GM21515 (cell line): ENCODE data around the gene TRAK2.
"Not testable (repeated sequence)": the region's sequence is repeated elsewhere in the genome, so short reads cannot be mapped to it uniquely, and the experiment has no call there.

Experiments
- ATAC-seq: cut with Tn5 transposase; IDR thresholded peaks from one replicate; pipeline ENCODE4 v1.9.1; 2021; ENCODE audit not compliant: unreplicated experiment

TRAK2 gene

DNA sequence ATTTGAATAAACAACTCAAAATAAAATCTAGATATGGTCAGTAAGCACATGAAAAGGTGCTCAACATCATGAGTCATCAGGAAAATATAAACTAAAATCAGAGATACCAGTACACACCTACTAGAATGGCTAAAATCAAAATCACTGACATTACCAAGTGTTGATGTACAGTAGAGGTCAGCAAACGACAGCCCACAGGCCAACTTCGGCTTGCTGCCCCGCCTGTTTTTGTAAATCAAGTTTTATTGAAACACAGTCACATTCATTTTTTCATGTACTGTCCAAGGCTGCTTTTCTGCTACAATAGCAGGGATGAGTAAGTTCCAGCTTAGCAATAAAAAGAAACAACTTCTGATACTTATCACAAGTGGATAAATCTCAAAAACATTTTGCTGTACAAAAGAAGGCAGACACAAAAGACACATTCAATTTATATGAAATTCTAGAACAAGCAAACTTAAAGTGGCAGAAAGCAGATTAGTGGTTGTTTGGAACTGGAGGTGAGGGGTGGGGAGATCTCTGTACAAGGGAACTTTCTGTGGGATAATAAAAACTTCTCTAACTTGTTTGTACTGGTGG lies 32.1 kb downstream of the TRAK2 start:
- ATAC-seq, result no peak

DNA sequence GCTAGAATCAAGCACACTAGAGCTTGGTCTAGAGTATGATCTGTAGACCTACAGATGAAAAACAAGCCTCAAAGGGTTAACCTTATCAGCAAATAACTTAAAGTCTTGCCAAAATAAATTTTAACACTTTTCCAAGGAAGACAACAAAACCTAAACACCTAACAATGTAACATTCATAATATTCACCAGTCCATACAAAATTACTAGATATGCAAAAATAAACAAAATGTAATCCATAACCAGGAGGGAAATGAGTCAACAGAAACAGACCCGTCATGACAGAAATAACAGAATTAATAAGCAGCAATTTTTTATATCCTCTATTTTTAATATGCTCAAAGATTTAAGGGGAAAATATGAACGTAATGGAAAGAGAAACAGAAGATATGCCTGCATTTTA lies 36.1 kb downstream of the TRAK2 start:
- no peak for ATAC-seq

DNA sequence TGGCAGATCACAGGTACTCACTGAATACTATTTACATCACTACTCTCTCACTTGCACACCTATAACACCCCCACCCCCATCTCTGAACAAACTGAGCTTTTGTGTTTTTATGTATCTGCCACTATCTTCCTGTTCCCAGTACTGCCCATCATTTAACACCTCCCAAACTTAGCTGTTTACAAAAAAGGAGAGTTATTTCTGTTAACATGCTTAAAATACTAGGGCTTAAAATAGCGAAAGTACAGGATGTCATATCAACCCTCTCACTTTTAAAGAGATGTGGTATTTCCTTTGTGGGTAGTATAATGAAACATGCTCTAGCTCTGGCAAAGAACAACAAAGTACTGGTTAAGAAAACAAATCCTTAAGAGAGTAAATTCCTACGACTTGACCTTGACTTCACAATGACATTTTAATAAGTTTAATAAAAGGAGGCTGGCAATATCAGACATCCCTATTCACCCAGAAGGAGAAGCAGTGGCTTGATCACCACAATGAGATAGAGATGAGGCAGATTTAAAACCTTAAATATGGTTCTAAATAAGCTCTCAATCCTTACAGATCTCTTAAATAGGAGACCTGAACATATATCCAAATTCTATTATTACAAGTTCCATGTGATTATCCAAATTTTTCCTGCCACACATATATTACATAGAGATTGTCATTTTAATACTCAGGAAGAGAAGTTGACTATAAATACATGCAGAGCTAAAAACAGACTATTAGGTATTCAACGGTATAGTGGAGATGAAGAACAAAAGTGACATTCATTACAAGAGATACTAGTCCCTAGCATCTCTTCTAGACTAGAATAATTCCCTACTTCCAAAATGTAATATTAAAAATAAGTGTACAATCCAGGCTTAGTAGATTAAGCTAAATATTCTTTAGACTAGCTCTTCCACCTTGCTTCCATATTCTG lies 36.9 kb downstream of the TRAK2 start:
- peak; percentile 78 for ATAC-seq

DNA sequence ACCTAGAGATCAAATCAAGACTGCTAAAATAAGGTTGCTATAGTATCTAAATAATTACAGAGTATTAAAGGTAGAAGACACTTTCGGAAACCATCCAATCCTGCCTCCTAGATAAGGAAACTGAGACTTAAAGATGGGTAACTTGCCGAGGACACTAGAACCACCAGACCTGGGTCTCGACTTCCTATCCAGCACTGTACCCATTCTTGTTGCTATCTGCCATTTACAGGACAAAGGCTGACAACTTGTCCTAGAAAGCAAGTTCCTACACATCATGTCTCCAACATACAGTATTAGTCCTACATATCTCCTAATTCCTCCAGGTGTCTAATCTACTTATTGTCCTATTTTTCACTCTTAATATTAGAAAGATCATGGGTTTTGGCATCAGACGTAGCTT lies 37.7 kb downstream of the TRAK2 start:
- no peak for ATAC-seq

DNA sequence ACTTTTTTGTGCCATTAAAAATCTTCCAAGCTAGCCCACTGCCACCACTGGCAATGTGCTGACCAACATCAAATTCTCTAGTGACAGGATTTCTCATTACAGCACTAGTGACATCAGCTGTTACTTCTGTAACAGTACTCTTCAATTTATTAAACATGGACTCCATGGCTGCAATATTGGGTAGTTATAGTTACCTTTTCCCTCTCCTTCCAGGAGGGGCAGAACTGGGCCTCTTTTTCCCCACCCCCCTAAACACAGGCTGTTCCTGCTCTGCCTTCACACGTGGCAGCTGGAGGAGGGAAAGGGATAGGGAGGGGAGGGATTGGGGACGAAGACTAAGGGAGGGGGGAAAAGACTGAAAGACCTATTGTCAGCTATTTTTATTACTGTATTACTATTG lies 38.1 kb downstream of the TRAK2 start:
- ATAC-seq, result no peak

DNA sequence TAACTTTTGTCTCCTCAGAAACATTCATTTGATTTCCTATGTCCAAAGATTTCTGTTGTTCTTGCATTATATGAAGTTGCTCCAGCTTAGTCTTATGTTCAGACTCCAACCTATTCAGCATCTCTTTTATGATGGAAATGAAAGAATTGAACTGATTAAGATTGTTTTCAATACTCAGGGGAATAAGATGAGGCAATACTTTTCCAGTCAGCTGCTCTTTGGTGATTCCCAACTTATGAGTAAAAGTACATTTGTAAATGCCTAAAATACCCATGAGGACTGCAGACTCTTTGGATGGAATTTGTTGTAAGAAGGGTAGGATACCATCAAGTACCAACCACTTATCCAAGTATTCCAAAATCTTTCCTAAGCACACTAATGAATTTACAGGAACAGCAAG lies 39.8 kb downstream of the TRAK2 start:
- no peak for ATAC-seq

DNA sequence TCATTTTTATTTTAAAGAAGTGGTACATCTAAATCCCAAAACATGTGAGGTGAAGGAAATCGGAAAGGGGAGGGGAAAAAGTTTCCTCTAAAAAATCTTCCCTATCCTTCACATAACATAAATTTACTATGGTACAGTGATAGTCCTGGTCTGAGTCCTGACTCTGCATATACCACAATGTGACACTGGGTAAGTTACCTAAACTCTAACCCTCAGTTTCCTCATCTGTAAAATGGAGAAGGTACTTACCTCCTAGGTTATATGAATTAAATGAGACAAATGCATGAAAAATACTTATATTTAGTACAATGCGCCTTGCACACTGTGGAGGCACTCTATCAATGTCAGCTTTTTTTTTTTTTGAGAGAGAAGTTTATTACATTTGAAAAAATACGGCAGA lies 42.3 kb downstream of the TRAK2 start:
- ATAC-seq, result no peak

DNA sequence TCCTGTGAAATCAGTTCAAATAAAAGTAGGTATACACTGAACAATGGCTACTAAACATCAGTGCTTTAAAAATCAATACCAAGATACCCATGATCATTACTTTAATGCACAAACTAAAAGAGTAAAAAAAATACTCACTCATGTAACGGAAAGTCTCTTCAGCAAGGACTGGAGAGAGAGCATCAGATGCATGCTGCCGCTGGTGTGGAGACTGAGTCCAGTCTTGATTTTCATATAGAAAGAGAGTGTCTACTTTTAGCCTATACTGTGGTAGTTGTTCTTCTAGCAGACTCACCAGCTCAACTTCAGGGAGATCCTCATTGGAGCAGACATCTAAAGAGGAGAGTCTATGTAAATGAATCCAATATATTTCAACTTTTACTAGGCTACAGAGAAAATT lies 44.0 kb downstream of the TRAK2 start:
- no peak for ATAC-seq

DNA sequence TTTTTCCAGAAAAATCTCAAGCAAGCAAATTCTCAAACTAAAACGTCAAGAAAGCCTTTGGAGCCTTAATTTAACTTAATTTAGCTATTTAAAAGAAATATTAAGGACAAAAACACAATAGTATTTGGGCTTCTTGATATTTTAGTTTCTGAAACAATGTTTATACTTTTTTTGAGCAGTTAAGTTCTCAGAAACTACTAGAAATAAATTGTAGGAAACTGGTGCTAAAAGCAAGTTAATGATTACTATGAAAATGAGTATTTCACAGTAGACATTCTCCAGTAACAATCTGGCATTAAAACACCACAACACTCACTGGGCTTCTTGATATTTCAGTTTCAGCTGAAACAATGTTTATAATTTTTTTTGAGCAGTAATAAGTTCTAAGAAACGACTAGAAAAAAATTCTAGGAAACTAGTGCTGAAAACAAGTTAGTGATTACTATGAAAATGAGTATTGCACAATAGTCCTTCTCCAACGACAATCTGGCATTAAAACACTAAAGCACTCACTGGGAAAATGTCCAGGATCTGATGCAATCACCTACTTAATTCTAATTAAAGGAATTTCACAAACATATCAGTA lies 45.1 kb downstream of the TRAK2 start:
- no peak for ATAC-seq

DNA sequence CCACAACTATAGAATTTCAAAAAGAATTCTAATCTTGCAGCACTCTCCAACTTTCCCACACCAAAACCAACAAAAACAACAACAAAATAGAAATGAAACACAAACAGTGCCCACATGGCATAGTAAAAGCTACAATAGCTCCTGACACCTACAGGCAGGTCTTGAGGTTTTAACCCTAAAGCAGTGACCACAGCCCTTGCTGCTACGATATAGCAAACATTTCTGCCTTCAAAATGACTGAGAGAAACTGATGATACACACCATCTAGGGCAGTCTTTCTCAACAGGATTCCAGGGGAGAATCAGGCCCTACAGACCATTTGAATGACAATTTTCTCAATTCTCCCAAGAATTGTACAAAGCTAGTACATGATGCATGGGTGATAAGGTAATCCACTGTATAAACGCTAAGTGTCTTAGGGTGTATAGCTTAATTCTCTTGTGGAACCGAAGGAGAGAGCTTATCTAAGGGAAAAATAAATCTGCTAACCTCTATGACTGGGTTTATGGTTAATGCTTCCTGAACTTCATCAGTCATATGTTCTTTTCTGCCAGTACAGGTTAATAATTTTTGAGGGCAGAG lies 46.5 kb downstream of the TRAK2 start:
- ATAC-seq, result no peak

DNA sequence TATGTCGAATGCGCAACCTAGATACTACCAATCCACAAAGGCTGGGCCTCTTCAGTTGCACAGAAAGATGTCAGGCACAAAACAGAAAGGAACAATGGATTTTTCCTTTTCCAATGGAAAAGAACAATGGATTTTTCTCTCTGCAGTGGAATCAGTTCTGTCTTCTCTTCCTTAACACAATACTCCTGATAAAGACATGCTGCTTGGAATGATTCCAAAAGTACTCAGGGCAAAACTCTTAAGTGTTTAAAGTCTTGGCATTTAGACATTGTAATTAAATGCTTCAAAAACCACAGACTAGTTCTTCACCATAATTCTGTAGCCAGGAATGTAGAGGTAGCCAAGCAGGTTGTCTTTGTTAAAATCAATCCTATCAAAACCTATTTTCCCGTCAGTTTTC lies 47.4 kb downstream of the TRAK2 start:
- ATAC-seq, result no peak

DNA sequence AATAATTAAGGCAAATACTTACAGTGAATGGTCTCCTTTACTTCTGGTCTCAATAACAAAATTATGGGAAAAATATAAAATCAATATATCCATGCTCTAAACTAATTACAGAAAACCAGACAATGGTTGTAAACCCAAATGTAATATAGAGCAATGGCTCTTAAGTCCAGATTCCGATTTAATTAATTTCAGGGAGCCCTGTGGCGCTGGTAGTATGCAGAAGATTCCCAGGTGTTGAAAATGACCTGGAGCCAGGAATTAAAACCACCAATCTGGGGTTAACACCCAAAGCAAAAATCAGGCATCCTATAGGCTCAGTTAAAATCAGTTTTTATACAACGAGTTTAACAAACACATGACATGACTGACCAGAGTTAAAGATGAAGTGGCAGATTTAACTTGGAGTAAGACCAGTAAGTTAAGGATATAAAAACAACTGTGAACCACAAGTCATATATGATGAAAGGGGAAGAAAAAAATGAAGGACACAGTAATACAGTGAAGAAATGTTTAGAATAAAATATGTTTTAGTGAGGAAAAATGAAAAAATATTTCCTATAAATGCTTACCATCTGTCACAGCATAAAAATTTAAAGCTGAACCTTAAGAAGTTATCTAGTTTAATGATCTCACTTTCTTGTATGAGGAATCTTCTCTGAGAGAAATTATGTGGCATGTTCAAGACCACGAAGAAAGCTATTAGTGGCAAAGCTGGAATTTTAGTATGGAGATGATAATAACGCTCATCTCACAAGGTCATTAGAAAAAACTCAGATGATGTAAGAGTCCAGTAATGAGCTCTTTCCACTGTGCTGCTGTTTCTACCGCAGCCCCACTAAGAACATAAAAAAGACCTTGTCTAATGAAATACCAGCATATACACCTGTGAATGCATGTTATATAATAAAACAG lies 48.4 kb downstream of the TRAK2 start:
- ATAC-seq, result no peak

DNA sequence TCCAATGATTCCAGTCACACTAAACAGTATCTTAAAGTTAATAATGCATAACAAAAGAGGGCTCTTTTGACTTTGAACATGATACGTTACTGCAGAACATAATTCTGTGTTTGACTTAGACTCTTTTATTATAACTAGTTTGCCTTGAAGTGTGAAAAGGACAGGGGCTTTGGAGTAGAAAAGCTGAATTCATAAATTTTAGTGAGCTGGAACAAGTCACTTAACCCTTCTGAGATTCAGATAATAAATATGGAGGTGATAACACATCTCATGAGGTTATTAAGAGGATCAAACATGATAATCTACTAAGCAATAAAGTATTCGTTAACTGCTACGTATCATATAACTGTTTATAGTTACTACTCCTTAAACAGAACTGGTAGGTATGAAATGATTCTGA lies 49.4 kb downstream of the TRAK2 start:
- ATAC-seq, result no peak

DNA sequence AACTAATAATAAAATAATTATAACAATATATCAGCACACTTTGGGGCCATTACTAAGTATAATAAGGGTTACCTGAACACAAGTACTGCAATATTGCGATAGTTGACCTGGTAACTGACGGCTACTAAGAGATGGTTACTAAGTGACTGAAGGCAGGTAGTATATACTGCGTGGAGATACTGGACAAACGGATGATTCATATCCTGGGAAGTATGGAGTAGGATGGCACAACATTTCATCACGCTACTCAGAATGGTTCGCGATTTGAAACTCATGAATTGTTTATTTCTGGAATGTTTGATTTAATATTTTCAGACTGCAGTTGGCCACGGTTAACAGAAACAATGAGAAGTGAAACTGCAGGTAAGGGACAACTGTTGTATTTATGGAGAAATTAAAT lies 54.7 kb downstream of the TRAK2 start:
- ATAC-seq, result no peak

DNA sequence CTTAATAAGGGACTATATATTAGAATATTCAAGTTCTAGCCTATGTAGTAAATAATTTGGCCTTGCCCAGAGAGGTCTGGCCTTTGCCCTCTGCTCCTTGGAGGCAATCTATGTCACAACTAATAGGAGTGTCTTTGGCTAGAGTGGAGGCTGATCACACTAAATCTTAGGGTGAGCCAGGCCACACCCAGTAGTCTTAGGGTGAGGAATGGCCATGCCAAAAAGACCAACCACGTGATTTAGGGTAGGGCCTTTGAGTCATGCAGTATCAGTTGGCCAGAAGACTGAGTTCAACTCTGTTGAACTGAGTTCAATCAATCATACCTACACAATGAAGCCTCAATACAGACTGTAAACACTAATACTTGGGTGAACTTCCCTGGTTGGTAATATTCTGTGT lies 68.1 kb downstream of the TRAK2 start:
- no peak for ATAC-seq

DNA sequence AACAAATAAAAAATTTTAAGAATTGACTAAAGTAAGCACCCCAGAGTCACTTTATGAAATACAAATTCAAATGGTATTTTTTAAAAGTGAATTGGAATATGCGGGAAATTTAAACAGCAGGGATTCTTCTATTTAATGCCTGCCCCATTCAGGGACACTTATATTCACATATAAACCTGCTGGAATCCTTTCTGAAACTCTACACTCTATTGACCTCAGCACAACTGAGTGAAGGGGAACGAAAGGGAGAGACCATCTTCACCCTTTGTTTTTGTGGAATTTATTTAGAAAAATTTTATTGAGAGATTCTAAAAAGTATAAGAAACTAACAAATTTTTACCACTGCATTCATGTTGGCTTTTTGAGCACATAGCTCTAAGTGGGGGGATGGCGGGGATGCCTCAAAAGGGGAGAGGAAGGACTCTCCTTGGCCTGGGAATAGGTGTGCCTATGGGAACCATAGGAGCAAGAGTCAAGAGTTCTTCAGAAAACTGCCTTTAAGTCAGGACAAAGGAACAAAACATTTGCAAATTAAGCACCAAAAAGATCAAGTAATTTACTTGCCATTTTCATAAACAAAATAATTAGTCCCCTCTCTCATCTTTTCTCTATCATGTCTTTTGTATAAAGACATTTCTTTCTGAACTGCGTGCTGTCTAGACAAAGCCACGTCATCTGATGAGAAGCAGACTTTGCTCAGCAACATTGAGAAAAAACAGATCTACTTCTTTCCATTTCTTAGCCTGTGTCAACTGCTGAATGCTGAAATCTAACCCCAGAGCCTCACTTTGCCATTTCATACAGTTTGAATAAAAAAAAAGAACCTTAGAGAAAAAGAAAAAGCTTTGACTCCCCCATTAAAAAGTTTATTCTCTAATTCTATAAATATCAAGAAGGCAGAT lies 72.5 kb downstream of the TRAK2 start:
- no peak for ATAC-seq

DNA sequence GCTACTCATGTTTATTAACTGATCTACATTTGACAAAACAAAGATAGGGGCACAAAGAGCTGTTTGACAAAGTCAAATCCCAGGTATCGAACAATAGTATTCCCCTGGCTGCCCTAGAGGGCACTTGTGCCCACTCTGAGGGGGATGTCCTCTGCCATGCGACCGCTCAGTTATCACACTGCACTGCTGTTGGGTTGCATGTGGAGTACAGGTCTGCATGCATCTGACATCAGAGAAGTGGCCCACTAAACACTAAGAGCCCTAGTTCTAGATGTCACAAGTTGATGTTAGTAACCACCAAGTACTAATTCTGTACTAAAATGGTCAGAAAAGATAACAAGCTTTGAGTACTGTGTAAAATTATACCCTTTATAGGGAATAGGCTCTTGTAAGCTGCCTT lies 74.0 kb downstream of the TRAK2 start:
- no peak for ATAC-seq

DNA sequence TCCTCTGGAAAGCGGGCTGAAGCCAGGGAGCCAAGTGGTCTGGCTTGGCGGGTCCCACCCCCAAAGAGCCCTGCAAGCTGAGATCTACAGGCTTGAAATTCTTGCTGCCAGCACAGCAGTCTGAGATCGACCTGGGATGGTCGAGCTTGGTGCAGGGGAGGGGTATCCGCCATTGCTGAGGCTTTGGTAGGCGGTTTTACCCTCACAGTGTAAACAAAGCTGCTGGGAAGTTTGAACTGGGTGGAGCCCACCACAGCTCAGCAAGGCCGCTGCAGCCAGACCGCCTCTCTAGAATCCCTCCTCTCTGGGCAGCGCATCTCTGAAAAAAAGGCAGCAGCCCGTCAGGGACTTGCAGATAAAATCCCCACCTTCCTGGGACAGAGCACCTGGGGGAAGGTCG lies 81.5 kb downstream of the TRAK2 start:
- ATAC-seq, result no peak

DNA sequence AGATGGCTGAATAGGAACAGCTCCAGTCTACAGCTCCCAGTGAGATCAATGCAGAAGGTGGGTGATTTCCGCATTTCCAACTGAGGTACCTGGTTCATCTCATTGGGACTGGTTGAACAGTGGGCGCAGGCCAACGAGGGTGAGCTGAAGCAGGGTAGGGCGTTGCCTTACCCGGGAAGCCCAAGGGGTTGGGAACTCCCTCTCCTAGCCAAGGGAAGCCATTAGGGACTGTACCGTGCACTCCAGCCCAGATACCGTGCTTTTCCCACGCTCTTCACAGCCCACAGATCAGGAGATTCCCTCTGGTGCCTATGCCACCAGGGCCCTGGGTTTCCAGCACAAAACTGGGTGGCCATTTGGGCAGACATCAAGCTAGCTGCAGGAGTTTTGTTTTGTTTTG lies 81.9 kb downstream of the TRAK2 start:
- not testable (repeated sequence) for ATAC-seq

DNA sequence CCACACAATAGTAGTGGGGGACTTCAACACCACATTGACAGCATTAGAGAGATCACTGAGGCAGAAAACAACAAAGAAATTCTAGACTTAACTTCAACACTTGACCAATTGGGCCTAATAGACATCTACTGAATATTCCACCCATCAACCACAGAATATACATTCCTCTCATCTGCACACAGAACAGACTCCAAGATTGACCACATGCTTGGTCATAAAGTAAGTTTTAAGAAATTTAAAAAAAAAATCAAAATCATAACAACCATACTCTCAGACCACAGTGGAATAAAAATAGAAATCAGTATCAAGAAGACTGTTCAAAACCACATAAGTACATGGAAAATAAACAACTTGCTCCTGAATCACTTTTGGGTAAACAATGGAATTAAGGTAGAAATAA lies 85.1 kb downstream of the TRAK2 start:
- ATAC-seq, result no peak
